ENCODE measurements around the gene FANCC.

GRCh38 chr9:95305770-95306492 lies 11.6 kb downstream of the FANCC start:
- TF ChIP-seq CTCF (conservative IDR thresholded peaks at IDR 0.05) (no peak), ZFX (IDR thresholded peaks at IDR 0.05) (no peak)

All from C4-2B (cell line).